Tibial nerve (tissue), 4 donors: Measurements from ENCODE around the gene CFAP57.

Source experiments
- EP300 ChIP-seq, 2 donors: sonication (generic); formaldehyde crosslinking; IDR thresholded peaks; one replicate each; pipeline ENCODE4 v1.6.1; 2017; ENCODE audit warnings: antibody characterized with exemption in 2 of 2, mild to moderate bottlenecking in 1 of 2
- POLR2A ChIP-seq, 2 donors: fragments of 450-650 bp; IDR thresholded peaks; one replicate each; pipeline ENCODE4 v1.6.1; 2017; ENCODE audit warnings: antibody characterized with exemption in 2 of 2, mild to moderate bottlenecking in 2 of 2, moderate library complexity in 2 of 2
- TF ChIP-seq, protein P1 (sequence below), 5 experiments: fragments of 200-600 bp in 3 of 5; fragments of 450-650 bp in 2 of 5; sonication (generic) in 3 of 5; IDR thresholded peaks; one replicate each; pipeline ENCODE4 v1.5.1; 2016 to 2019; ENCODE audit warnings: antibody characterized with exemption in 5 of 5, mild to moderate bottlenecking in 3 of 5, moderate library complexity in 2 of 5

DNA sequence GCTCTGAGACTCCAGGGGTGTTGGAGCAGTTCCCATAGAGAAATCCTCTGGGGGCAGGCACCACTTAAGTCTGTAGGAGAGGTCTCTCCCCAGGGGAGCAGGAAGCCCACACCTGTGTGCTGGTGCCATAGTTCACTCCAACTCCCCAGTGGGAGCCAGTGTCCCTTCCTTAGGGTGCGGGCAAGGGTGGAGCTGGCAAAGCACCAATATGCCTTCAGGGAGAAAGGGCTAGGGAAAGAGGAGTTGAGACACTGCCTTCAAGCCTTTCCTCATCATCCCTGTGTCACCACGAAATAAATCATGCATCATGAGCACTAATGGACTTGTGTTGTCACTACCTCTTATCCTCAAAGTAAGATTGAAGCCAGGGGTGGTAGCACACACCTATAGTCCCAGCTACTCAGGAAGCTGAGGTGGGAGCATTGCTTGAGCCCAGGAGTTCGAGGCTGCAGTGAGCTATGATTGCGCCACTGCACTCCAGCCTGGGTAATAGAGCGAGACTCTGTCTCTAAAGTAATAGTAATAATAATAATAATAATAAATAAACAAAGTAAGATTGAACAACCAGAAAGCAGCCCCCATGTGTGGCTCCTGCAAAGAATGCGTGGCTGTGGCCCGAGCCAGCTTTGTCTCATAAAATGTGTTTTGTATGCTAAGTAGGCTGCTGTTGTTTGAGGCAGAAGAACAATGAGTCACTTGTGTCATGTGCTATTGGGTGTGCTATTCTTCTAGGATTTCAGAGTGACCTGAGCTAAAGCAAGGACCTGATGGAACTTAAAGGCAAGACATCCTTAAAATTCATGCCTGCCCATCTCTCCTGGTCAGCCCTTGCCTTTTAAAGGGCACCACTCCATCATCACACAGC lies 122.0 kb downstream of the CFAP57 start:
- TF ChIP-seq, protein P1, sequence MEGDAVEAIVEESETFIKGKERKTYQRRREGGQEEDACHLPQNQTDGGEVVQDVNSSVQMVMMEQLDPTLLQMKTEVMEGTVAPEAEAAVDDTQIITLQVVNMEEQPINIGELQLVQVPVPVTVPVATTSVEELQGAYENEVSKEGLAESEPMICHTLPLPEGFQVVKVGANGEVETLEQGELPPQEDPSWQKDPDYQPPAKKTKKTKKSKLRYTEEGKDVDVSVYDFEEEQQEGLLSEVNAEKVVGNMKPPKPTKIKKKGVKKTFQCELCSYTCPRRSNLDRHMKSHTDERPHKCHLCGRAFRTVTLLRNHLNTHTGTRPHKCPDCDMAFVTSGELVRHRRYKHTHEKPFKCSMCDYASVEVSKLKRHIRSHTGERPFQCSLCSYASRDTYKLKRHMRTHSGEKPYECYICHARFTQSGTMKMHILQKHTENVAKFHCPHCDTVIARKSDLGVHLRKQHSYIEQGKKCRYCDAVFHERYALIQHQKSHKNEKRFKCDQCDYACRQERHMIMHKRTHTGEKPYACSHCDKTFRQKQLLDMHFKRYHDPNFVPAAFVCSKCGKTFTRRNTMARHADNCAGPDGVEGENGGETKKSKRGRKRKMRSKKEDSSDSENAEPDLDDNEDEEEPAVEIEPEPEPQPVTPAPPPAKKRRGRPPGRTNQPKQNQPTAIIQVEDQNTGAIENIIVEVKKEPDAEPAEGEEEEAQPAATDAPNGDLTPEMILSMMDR (IDR thresholded peaks at IDR 0.05), result no peak
- no peak for TF ChIP-seq POLR2A (IDR thresholded peaks at IDR 0.05)
- TF ChIP-seq EP300 (IDR thresholded peaks at IDR 0.05), result no peak
